Loucy (cell line): ENCODE results near the gene MYH7B.

ENCODE experiments used
- H2AFZ ChIP-seq: fragments of 200-600 bp; sonication (generic); 2 replicates; pipeline ENCODE4 v1.6.0; 2016; ENCODE audit warnings: antibody characterized with exemption, mild to moderate bottlenecking, low read length, moderate library complexity
- H3F3A ChIP-seq: fragments of 200-600 bp; 2 replicates; pipeline ENCODE4 v1.6.0; 2016; ENCODE audit warnings: antibody characterized with exemption, low read depth, mild to moderate bottlenecking
- H3K27me3 ChIP-seq: fragments of 200-600 bp; sonication (generic); 2 replicates; pipeline ENCODE4 v1.6.1; 2014; ENCODE audit warnings: low read length, mild to moderate bottlenecking; ENCODE audit not compliant: insufficient read depth, poor library complexity, severe bottlenecking
- H3K36me3 ChIP-seq: fragments of 200-600 bp; sonication (generic); 2 replicates; pipeline ENCODE4 v1.6.1; 2016; ENCODE audit warnings: low read length; ENCODE audit not compliant: insufficient read depth
- H3K4me1 ChIP-seq: fragments of 200-600 bp; sonication (generic); 2 replicates; pipeline ENCODE4 v1.5.1; 2014; ENCODE audit warnings: low read length, mild to moderate bottlenecking; ENCODE audit not compliant: insufficient read depth, poor library complexity, severe bottlenecking
- H3K4me2 ChIP-seq: fragments of 200-600 bp; sonication (generic); 2 replicates; pipeline ENCODE4 v1.6.0; 2014; ENCODE audit warnings: antibody characterized with exemption, low read length, low read depth, mild to moderate bottlenecking; ENCODE audit not compliant: poor library complexity, severe bottlenecking
- H3K4me3 ChIP-seq: fragments of 200-600 bp; sonication (generic); 2 replicates; pipeline ENCODE4 v1.5.1; 2014; ENCODE audit warnings: low read length, mild to moderate bottlenecking, mixed read lengths; ENCODE audit not compliant: poor library complexity, severe bottlenecking
- H3K79me2 ChIP-seq: fragments of 200-600 bp; sonication (generic); 2 replicates; pipeline ENCODE4 v1.6.1; 2014; ENCODE audit warnings: low read length; ENCODE audit not compliant: insufficient read depth
- H3K9ac ChIP-seq: fragments of 200-600 bp; sonication (generic); 2 replicates; pipeline ENCODE4 v1.6.0; 2014; ENCODE audit warnings: mild to moderate bottlenecking, low read depth, low read length, moderate library complexity; ENCODE audit not compliant: poor library complexity, severe bottlenecking
- H3K9me2 ChIP-seq: fragments of 200-600 bp; sonication (generic); replicated peaks from 2 replicates; pipeline ENCODE4 v1.6.1; 2016; ENCODE audit warnings: low read depth, low read length, mixed read lengths
- H3K9me3 ChIP-seq: fragments of 200-600 bp; sonication (generic); 2 replicates; pipeline ENCODE4 v1.6.1; 2014; ENCODE audit warnings: mild to moderate bottlenecking, antibody characterized with exemption, low read length, low read depth; ENCODE audit not compliant: insufficient read depth
- H4K20me1 ChIP-seq: fragments of 200-600 bp; sonication (generic); 2 replicates; pipeline ENCODE4 v1.6.0; 2014; ENCODE audit warnings: antibody characterized with exemption, low read length, mild to moderate bottlenecking; ENCODE audit not compliant: insufficient read depth, poor library complexity, severe bottlenecking
- EZH2phosphoT487 ChIP-seq: fragments of 200-600 bp; IDR thresholded peaks from 2 replicates; pipeline ENCODE4 v1.6.1; 2018; ENCODE audit warnings: antibody characterized with exemption, mild to moderate bottlenecking, moderate library complexity, borderline replicate concordance
- TF ChIP-seq, protein P1 (sequence below): fragments of 200-600 bp; sonication (generic); conservative IDR thresholded peaks from 2 replicates; pipeline ENCODE4 v1.5.1; 2014; ENCODE audit warnings: mild to moderate bottlenecking, antibody characterized with exemption, low read length

The MYH7B gene

DNA sequence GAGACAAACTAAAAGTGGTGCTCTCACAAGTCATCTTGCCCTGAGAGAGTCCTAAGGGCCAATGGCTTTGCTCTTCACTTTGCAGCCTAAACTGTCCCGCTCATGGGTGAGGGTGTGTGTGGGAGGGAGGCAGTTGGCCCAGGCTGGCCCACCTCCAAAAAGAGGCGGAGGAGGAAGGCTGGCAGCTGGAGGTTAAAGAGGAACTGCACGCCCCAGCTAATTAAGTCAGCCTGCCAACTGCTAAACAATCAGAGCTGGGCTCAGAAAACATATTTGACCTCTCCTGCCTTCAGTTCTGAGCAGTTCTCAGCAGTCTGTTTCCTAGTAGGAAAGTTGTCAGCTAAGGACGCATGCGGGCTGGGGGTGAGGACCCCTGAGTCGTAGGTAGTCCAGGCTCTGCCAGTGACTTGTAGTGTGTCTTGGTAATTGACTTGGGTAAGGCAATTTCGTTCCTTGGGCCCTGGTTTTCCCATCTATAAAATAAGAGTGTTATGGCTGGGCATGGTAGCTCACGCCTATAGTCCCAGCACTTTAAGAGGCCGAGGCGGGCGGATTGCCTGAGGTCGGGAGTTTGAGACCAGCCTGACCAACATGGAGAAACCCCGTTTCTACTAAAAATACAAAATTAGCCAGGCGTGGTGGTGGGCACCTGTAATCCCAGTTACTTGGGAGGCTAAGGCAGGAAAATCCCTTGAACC lies 17.1 kb upstream of the MYH7B start:
- Histone ChIP-seq H3K4me1 (no peaks in the 10 kb centered on the region), H3K36me3 (peaks cover 40% of the 10 kb centered on the region; the same call in 1 of the 2 replicates), H3K9ac (no peak overlapping the region), H3K9me3 (no peaks in the 10 kb centered on the region), H4K20me1 (no peaks in the 10 kb centered on the region), H3K27me3 (no peaks in the 10 kb centered on the region), H3K4me2 (no peak overlapping the region), H3K79me2 (no peaks in the 10 kb centered on the region), H2AFZ (no peak overlapping the region), H3F3A (no peaks in the 10 kb centered on the region), H3K9me2 (no peaks in the 10 kb centered on the region), H3K4me3 (no peak overlapping the region)
- TF ChIP-seq, protein P1, sequence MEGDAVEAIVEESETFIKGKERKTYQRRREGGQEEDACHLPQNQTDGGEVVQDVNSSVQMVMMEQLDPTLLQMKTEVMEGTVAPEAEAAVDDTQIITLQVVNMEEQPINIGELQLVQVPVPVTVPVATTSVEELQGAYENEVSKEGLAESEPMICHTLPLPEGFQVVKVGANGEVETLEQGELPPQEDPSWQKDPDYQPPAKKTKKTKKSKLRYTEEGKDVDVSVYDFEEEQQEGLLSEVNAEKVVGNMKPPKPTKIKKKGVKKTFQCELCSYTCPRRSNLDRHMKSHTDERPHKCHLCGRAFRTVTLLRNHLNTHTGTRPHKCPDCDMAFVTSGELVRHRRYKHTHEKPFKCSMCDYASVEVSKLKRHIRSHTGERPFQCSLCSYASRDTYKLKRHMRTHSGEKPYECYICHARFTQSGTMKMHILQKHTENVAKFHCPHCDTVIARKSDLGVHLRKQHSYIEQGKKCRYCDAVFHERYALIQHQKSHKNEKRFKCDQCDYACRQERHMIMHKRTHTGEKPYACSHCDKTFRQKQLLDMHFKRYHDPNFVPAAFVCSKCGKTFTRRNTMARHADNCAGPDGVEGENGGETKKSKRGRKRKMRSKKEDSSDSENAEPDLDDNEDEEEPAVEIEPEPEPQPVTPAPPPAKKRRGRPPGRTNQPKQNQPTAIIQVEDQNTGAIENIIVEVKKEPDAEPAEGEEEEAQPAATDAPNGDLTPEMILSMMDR = no peak
- TF ChIP-seq EZH2phosphoT487 = no peak

DNA sequence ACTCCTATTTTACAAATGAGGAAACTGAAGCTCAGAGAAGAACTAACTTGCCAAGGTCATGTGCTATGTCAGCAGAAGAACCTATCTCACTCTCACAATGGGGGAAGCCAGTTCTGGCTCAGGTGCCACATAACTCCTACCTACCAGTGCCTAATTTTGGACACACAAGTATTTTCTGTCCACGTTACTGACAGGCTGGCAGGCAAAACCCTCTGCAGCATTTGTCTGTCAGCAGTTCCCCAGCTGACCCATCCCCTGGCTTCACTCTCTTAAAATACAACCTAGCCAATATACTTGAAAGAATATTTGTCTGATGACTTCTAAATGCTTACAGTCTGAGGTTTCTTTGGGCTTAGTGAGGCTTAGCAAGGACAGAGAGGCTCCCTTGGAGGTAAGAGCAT lies 15.6 kb upstream of the MYH7B start:
- H3K9me3 ChIP-seq = no peaks in the 10 kb centered on the region
- H3K4me2 ChIP-seq = no peak overlapping the region
- H3K9ac ChIP-seq = no peak overlapping the region
- peaks cover 42% of the 10 kb centered on the region; the same call in 1 of the 2 replicates for H3K36me3 ChIP-seq
- no peak overlapping the region for H3K4me3 ChIP-seq
- H3K4me1 ChIP-seq = no peaks in the 10 kb centered on the region
- no peaks in the 10 kb centered on the region for H3K27me3 ChIP-seq
- H3F3A ChIP-seq = no peaks in the 10 kb centered on the region
- no peaks in the 10 kb centered on the region for H3K9me2 ChIP-seq
- no peak overlapping the region for H2AFZ ChIP-seq
- TF ChIP-seq, protein P1 = no peak
- no peak for TF ChIP-seq EZH2phosphoT487
- H3K79me2 ChIP-seq = no peaks in the 10 kb centered on the region
- H4K20me1 ChIP-seq = no peaks in the 10 kb centered on the region

DNA sequence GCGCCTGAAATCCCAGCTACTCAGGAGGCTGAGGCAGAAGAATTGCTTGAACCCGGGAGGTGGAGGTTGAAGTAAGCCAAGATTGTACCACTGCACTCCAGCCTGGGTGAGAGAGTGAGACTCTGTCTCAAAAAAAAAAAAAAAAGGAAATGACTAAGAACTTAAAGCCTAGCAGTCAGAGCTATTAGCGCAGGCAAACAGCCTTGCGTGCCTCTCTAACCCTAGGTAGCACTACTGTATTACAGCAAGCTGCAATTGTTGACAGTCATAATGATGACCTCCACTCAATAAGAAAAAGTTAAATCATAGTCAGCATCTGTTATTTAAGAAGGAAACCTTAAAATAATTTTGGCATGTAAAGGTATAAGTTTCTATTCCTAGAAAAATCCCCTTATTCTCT lies 14.4 kb upstream of the MYH7B start:
- Histone ChIP-seq H3K9me3 (no peaks in the 10 kb centered on the region), H3K9ac (no peak overlapping the region), H2AFZ (no peak overlapping the region), H3K4me3 (no peak overlapping the region), H3K9me2 (no peaks in the 10 kb centered on the region), H3K27me3 (no peaks in the 10 kb centered on the region), H3F3A (no peaks in the 10 kb centered on the region), H3K36me3 (peaks cover 39% of the 10 kb centered on the region; the same call in 1 of the 2 replicates), H3K4me2 (no peak overlapping the region), H3K4me1 (no peaks in the 10 kb centered on the region), H4K20me1 (no peaks in the 10 kb centered on the region), H3K79me2 (no peaks in the 10 kb centered on the region)
- no peak for TF ChIP-seq EZH2phosphoT487
- TF ChIP-seq, protein P1 = no peak
